GM12878 (cell line): ENCODE data around the gene SP2. TPM values are rescaled to one million over a fixed set of nuclear protein-coding genes. Genes with fewer than 3 reads are reported as not detected.

ENCODE experiments used
- BHLHE40 ChIP-seq, 2 experiments: fragments of 450-650 bp in 1 of 2; IDR thresholded peaks; 2 replicates each; pipeline ENCODE4 v1.6.1; 2011 to 2017; ENCODE audit warnings: low read depth in 2 of 2, borderline replicate concordance in 1 of 2, improper control_type of control experiment in 1 of 2, low read length in 1 of 2, mild to moderate bottlenecking in 1 of 2
- EED ChIP-seq: sonication (generic); IDR thresholded peaks from 2 replicates; pipeline ENCODE4 v1.6.1; 2016; ENCODE audit warnings: antibody characterized with exemption, low read depth
- LARP7 ChIP-seq: fragments of 450-650 bp; IDR thresholded peaks from 2 replicates; pipeline ENCODE4 v1.6.1; 2017; ENCODE audit warnings: mild to moderate bottlenecking
- MTA2 ChIP-seq: fragments of 450-650 bp; IDR thresholded peaks from 2 replicates; pipeline ENCODE4 v1.6.1; 2016; ENCODE audit warnings: low read depth, mild to moderate bottlenecking, moderate library complexity
- SPI1 ChIP-seq: IDR thresholded peaks from 2 replicates; pipeline ENCODE4 v1.6.1; 2011; ENCODE audit warnings: low read depth, mild to moderate bottlenecking, low read length, moderate library complexity, borderline replicate concordance; ENCODE audit not compliant: insufficient read depth
- TAF1 ChIP-seq: IDR thresholded peaks from 2 replicates; pipeline ENCODE4 v1.6.1; 2011; ENCODE audit warnings: mild to moderate bottlenecking, low read depth, low read length, borderline replicate concordance
- TCF3 ChIP-seq: IDR thresholded peaks from 2 replicates; pipeline ENCODE4 v1.6.1; 2012; ENCODE audit warnings: low read depth, mild to moderate bottlenecking, low read length, borderline replicate concordance; ENCODE audit not compliant: insufficient read depth
- YY1 ChIP-seq: IDR thresholded peaks from 2 replicates; pipeline ENCODE4 v1.6.1; 2011; ENCODE audit warnings: low read depth, mild to moderate bottlenecking, low read length
- polyA plus RNA-seq, 11 experiments: library from polyadenylated mRNA; depleted of rRNA in 4 of 11; unstranded in 6 of 11; stranded (reverse) in 5 of 11; fragments of >200 nt; fragmentation: Nextera tagmentation in 4 of 11; fragmentation: Illumina TruSeq in 1 of 11; extraction: Ambion mirVana in 4 of 11; extraction: Trizol in 1 of 11; gene quantifications; 1 replicate in 1 of 11; 2 replicates in 10 of 11; pipeline versions ENCODE4 v1.2.1 to v1.2.3, GENCODE V29; 2011 to 2016; ENCODE audit warnings: inconsistent platforms in 2 of 11, missing spikeins in 2 of 11, low read depth in 1 of 11
- total RNA-seq, 4 experiments: library from RNA; depleted of rRNA in 3 of 4; stranded (reverse); fragments of >200 nt in 3 of 4; fragmentation: Illumina TruSeq in 1 of 4; extraction: Trizol in 1 of 4; gene quantifications; 2 replicates each; pipeline versions ENCODE4 v1.2.1 to v1.2.3, GENCODE V29; 2013 to 2021
- TF ChIP-seq, protein P1 (sequence below), 3 experiments: IDR thresholded peaks in 2 of 3; conservative IDR thresholded peaks in 1 of 3; 2 replicates each; pipeline ENCODE4 v1.5.1; 2011; ENCODE audit warnings: low read depth in 3 of 3, low read length in 3 of 3, mild to moderate bottlenecking in 3 of 3, control low read depth in 2 of 3, moderate library complexity in 2 of 3, inconsistent platforms in 1 of 3, mixed read lengths in 1 of 3; ENCODE audit not compliant: control insufficient read depth in 2 of 3, insufficient read depth in 1 of 3; ENCODE audit errors: extremely low read depth in 1 of 3
- TF ChIP-seq, protein P2 (sequence below): fragments of 450-650 bp; IDR thresholded peaks from 2 replicates; pipeline ENCODE4 v1.6.1; 2017; ENCODE audit warnings: mild to moderate bottlenecking, moderate library complexity

The SP2 gene
- total and polyA plus RNA-seq, 10 of the 15 experiments (the other 5 are each of a cell fraction or from before 2014, with no cell fraction given) = 1.2 to 19.1 (median 4.8) TPM

DNA sequence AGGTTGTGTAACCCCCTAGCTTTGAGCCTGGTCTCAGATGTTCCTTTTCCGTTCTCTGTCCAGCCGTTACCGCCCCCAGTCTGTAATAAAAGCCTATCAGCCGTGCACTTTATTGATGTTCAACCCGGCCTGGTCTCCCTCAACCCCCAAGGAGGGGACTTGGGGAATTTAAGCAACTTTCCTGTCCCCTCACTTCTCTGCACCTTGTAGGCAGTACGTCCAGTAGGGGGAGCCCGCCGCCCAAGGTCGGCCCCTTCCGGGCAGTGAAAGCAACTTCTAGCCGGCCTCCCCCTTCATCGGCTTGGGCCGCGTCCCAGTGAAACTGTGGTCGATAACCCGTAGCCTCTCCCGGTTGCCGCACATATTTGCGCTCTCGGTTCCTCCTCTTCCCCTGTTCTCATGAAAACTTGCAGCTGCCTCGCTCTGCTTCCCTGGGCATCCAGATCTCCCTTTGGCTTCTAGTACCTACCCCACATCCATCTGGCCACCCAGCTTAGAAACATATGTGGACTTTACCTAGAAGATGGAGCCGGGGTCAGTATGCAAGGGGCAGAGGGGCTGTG lies 53.2 kb downstream of the SP2 start (continued):
- peak; percentile 44; the same call in 1 of the 2 replicates for TF ChIP-seq MTA2
- TF ChIP-seq, protein P1, sequence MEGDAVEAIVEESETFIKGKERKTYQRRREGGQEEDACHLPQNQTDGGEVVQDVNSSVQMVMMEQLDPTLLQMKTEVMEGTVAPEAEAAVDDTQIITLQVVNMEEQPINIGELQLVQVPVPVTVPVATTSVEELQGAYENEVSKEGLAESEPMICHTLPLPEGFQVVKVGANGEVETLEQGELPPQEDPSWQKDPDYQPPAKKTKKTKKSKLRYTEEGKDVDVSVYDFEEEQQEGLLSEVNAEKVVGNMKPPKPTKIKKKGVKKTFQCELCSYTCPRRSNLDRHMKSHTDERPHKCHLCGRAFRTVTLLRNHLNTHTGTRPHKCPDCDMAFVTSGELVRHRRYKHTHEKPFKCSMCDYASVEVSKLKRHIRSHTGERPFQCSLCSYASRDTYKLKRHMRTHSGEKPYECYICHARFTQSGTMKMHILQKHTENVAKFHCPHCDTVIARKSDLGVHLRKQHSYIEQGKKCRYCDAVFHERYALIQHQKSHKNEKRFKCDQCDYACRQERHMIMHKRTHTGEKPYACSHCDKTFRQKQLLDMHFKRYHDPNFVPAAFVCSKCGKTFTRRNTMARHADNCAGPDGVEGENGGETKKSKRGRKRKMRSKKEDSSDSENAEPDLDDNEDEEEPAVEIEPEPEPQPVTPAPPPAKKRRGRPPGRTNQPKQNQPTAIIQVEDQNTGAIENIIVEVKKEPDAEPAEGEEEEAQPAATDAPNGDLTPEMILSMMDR (IDR thresholded peaks at IDR 0.05 in 2 of 3, conservative IDR thresholded peaks at IDR 0.05 in 1 of 3; ENCODE audit: control insufficient read depth in 2 of 3, extremely low read depth in 1 of 3, insufficient read depth in 1 of 3, low read depth in 3 of 3, low read length in 3 of 3) = peak; percentile 91 to 94 (median 94)
- 0 out of 2 replicates have a peak, but pooled peaks have one; percentile 25 for TF ChIP-seq TCF3
- 0 out of 2 replicates have a peak, but pooled peaks have one; percentile 14 for TF ChIP-seq TAF1
- 0 out of 2 replicates have a peak, but pooled peaks have one; percentile 64 for TF ChIP-seq YY1
- TF ChIP-seq SPI1 = 0 out of 2 replicates have a peak, but pooled peaks have one; percentile 28
- TF ChIP-seq, protein P2, sequence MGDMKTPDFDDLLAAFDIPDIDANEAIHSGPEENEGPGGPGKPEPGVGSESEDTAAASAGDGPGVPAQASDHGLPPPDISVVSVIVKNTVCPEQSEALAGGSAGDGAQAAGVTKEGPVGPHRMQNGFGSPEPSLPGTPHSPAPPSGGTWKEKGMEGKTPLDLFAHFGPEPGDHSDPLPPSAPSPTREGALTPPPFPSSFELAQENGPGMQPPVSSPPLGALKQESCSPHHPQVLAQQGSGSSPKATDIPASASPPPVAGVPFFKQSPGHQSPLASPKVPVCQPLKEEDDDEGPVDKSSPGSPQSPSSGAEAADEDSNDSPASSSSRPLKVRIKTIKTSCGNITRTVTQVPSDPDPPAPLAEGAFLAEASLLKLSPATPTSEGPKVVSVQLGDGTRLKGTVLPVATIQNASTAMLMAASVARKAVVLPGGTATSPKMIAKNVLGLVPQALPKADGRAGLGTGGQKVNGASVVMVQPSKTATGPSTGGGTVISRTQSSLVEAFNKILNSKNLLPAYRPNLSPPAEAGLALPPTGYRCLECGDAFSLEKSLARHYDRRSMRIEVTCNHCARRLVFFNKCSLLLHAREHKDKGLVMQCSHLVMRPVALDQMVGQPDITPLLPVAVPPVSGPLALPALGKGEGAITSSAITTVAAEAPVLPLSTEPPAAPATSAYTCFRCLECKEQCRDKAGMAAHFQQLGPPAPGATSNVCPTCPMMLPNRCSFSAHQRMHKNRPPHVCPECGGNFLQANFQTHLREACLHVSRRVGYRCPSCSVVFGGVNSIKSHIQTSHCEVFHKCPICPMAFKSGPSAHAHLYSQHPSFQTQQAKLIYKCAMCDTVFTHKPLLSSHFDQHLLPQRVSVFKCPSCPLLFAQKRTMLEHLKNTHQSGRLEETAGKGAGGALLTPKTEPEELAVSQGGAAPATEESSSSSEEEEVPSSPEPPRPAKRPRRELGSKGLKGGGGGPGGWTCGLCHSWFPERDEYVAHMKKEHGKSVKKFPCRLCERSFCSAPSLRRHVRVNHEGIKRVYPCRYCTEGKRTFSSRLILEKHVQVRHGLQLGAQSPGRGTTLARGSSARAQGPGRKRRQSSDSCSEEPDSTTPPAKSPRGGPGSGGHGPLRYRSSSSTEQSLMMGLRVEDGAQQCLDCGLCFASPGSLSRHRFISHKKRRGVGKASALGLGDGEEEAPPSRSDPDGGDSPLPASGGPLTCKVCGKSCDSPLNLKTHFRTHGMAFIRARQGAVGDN = peak; percentile 49; the same call in 1 of the 2 replicates
- peak; percentile 39 to 42; a peak in 2 of 4 replicates for TF ChIP-seq BHLHE40 (IDR thresholded peaks at IDR 0.05; ENCODE audit: borderline replicate concordance in 1 of 2, low read depth in 2 of 2, low read length in 1 of 2)
- peak; percentile 83 for TF ChIP-seq EED
- 0 out of 2 replicates have a peak, but pooled peaks have one; percentile 39 for TF ChIP-seq LARP7
